HTERT RPE-1 (cell line): Measurements from ENCODE around the gene SPI1.

Experiments used
- in situ Hi-C: fragments of 300-500 bp; cut with MboI; formaldehyde crosslinking; loops from 4 replicates; pipeline ENCODE4 v1.14.3; 2020; ENCODE audit warnings: low sequenced_read_pairs

SPI1 gene

GRCh38 chr11:47407746-47408590 is 29.6 kb upstream of the SPI1 start, which contains the start of gene SLC39A13:
Gene SLC39A13, plus strand, starts transcription at chr11:47408590. Its CDS starts 1,505 bp downstream, at chr11:47410095.
- in situ Hi-C loops, result no loop called here

- in situ Hi-C loops, result no loop called here
These were observed 28.8 kb upstream of the SPI1 start for GRCh38 chr11:47406896-47407745.

- in situ Hi-C loops, result no loop called here
These were observed 25.2 kb upstream of the SPI1 start for GRCh38 chr11:47403571-47403970.

GRCh38 chr11:47403135-47403534 is 24.8 kb upstream of the SPI1 start:
- in situ Hi-C loops, result no loop called here

GRCh38 chr11:47400768-47401279 is 22.5 kb upstream of the SPI1 start:
- in situ Hi-C loops, result no loop called here

- in situ Hi-C loops, result no loop called here
These were observed 21.8 kb upstream of the SPI1 start for GRCh38 chr11:47399860-47400767.

GRCh38 chr11:47398551-47398950 is 20.2 kb upstream of the SPI1 start:
- in situ Hi-C loops, result no loop called here

GRCh38 chr11:47398011-47398410 is 19.7 kb upstream of the SPI1 start:
- in situ Hi-C loops, result no loop called here

GRCh38 chr11:47396049-47396320 is 17.6 kb upstream of the SPI1 start:
- in situ Hi-C loops, result no loop called here

GRCh38 chr11:47395223-47396048 is 17.1 kb upstream of the SPI1 start:
- in situ Hi-C loops, result no loop called here

GRCh38 chr11:47394322-47395222 is 16.2 kb upstream of the SPI1 start:
- in situ Hi-C loops, result no loop called here

GRCh38 chr11:47394050-47394321 is 15.6 kb upstream of the SPI1 start:
- in situ Hi-C loops, result no loop called here

GRCh38 chr11:47393163-47394049 is 15.1 kb upstream of the SPI1 start:
- in situ Hi-C loops, result no loop called here

GRCh38 chr11:47392546-47393162 is 14.3 kb upstream of the SPI1 start:
- in situ Hi-C loops, result no loop called here

- in situ Hi-C loops, result no loop called here
These were observed 13.5 kb upstream of the SPI1 start for GRCh38 chr11:47391711-47392432.

- in situ Hi-C loops, result no loop called here
These were observed 12.8 kb upstream of the SPI1 start for GRCh38 chr11:47391077-47391583.

- in situ Hi-C loops, result no loop called here
These were observed 12.0 kb upstream of the SPI1 start for GRCh38 chr11:47390422-47390760.
